GM21737 (cell line): ENCODE data around the gene KLHDC3.

Source experiments
- ATAC-seq: cut with Tn5 transposase; IDR thresholded peaks from one replicate; pipeline ENCODE4 v1.9.1; 2021; ENCODE audit warnings: mild to moderate bottlenecking, moderate library complexity; ENCODE audit not compliant: unreplicated experiment

KLHDC3 gene

GRCh38 chr6:43053545-43054205 is 39.6 kb downstream of the KLHDC3 start, which contains the start of gene CUL7:
CUL7 (minus strand) TSS chr6:43053851; CDS start chr6:43052788, 1,063 bp downstream.
- peak; percentile 71 for ATAC-seq

- ATAC-seq, result no peak
These were observed 40.3 kb downstream of the KLHDC3 start for GRCh38 chr6:43054206-43054943.

- ATAC-seq, result no peak
These were observed 41.9 kb downstream of the KLHDC3 start for GRCh38 chr6:43055966-43056365.

- ATAC-seq, result no peak
These were observed 44.5 kb downstream of the KLHDC3 start for GRCh38 chr6:43058531-43058930.

GRCh38 chr6:43059168-43060033 is 45.4 kb downstream of the KLHDC3 start, which contains the start of the genes KLC4 and MRPL2:
KLC4 (plus strand) TSS chr6:43059631; CDS start chr6:43061336, 1,705 bp downstream.
MRPL2 (minus strand) TSS chr6:43059434; CDS start chr6:43059381, 53 bp downstream.
- ATAC-seq, result peak; percentile 78

- ATAC-seq, result no peak
These were observed 46.1 kb downstream of the KLHDC3 start for GRCh38 chr6:43060034-43060754.

GRCh38 chr6:43060755-43061633 is 46.9 kb downstream of the KLHDC3 start:
- ATAC-seq, result no peak

GRCh38 chr6:43061861-43062260 is 47.8 kb downstream of the KLHDC3 start:
- ATAC-seq, result no peak

GRCh38 chr6:43062818-43063217 is 48.8 kb downstream of the KLHDC3 start:
- ATAC-seq, result no peak

- ATAC-seq, result no peak
These were observed 56.1 kb downstream of the KLHDC3 start for GRCh38 chr6:43070028-43070632.
